Fibroblast of lung (primary cell): ENCODE data around the gene PLCXD3.

Experiments
- CTCF ChIP-seq, 2 donors: IDR thresholded peaks in 1 of 2; conservative IDR thresholded peaks in 1 of 2; 1 replicate in 1 of 2; 2 replicates in 1 of 2; pipeline ENCODE4 v1.5.1; 2011 to 2012; ENCODE audit warnings: low read length in 2 of 2, control low read depth in 1 of 2, inconsistent platforms in 1 of 2, low read depth in 1 of 2, mild to moderate bottlenecking in 1 of 2
- EZH2 ChIP-seq: IDR thresholded peaks from 2 replicates; pipeline ENCODE4 v1.5.1; 2012; ENCODE audit warnings: low read length, control low read depth, mild to moderate bottlenecking; ENCODE audit errors: missing control alignments

- TF ChIP-seq CTCF (conservative IDR thresholded peaks at IDR 0.05 in 1 of 2, IDR thresholded peaks at IDR 0.05 in 1 of 2; ENCODE audit: low read depth in 1 of 2, low read length in 2 of 2) (no peak), EZH2 (no peak)
These were observed 95.2 kb downstream of the PLCXD3 start for GRCh38 chr5:41415242-41415641.
